GM10847 (cell line): ENCODE results near the gene ELMOD3.

Source experiments
- POLR2A ChIP-seq: IDR thresholded peaks from 2 replicates; pipeline ENCODE4 v1.6.1; 2011; ENCODE audit not compliant: insufficient read length; ENCODE audit errors: extremely low read depth

Gene ELMOD3

DNA sequence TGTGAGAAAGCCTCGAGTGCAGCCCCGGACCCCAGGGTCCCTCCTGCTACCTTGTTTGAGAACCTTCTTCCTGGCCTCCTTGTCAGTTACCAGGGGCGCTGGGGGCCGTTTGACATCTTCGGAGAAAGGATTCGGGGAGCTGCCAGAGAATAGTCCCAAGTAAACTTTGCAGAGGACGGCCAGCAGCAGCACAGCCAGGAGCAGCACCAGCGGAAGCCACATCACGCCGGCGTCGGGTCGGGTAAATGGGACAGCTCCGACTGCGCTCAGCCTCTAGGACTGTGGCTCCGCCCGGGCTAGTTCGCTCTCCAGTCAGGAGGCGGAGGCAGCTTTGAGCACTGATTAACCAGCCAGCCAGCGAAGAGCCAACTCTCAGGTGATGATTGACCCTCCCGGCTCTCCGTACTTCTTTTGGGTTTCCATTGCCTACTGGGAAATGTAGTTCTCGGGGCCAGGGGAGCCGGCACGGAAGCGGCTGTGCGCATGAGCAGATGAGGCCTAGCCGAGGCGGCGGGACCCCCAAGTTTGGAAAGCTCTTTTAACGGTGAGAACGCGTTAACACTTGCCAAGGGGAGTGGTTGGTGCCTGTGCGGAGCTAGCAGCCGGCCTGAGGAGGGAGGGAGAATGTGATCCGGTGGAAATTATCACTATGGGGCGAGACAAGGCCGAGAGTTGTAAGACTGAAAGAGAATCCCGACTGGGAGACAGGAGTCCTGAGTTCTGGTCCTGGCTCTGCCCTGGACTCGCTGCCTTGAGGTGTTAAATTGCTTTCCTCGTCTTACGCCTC, at the start of gene ELMOD3, which contains the start of gene RETSAT:
ELMOD3 (plus strand) TSS at position 484 of the 787 bp plus-strand sequence. CDS start 2,430 bp downstream, outside the sequence.
RETSAT (minus strand) TSS at position 243 of the 787 bp plus-strand sequence; CDS start at position 222, 21 bp downstream.
- peak; percentile 98 for TF ChIP-seq POLR2A

DNA sequence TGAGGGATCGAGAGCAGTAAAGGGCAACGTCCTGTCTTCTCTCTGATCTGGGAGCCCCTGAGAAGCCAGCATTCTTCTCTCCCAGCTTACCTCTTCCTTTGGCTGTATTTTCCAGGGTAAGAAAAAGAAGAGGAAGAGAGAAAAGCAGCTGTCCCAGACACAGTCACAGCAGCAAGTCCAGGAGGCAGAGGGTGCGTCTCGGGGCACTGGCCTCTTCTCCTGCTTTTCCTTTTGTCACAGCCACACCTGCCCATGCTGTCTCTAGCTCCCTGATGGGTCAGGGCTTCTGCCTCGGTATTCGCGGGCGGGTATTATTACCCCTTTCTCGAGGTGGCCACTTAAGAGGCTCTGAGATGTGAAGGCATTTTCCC, 47.1 kb upstream of the ELMOD3 start:
- TF ChIP-seq POLR2A = no peak

DNA sequence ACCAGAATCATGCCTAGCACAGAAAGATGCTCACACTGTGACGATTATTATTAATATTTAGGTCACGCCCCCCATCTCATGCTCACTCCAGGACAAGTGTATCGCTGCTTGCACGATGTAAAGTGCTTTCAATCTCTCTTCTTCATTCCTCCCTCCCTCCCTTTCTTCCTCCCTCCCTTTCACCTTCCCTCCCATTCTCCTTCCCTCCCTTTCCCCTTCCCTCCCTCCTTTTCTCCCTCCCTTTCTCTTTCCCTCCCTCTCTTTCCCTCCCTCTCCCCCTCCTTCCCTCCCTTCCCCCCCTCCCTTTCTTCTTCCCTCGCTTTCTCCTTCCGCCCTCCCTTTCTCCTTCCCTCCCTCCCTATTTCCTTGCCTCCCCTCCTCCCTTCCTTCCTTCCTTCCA, 46.4 kb upstream of the ELMOD3 start:
- no peak for TF ChIP-seq POLR2A

DNA sequence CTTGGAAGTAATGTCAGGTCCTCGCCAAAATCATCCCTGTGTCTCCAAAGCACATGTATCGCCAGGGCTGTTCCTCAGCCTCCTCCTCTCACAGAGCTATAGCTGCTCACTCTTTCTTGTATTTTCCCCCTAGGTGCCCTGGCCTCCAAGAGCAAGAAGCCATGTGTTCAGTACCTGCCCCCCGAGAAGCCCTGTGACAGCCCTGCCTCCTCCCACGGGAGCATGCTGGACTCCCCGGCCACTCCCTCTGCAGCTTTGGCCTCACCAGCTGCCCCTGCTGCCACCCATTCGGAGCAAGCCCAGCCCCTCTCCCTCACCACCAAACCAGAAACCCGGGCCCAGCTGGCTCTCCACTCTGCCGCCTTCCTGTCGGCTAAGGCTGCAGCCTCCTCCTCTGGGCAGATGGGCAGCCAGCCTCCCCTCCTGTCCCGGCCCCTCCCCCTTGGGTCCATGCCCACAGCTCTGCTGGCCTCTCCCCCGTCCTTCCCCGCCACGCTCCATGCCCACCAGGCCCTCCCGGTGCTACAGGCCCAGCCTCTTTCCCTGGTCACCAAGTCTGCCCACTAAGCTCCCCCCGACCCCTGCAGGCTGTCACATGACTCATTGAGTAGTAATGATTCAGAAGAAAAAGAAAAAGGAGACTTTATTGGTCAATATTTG, 45.5 kb upstream of the ELMOD3 start:
- TF ChIP-seq POLR2A = no peak

DNA sequence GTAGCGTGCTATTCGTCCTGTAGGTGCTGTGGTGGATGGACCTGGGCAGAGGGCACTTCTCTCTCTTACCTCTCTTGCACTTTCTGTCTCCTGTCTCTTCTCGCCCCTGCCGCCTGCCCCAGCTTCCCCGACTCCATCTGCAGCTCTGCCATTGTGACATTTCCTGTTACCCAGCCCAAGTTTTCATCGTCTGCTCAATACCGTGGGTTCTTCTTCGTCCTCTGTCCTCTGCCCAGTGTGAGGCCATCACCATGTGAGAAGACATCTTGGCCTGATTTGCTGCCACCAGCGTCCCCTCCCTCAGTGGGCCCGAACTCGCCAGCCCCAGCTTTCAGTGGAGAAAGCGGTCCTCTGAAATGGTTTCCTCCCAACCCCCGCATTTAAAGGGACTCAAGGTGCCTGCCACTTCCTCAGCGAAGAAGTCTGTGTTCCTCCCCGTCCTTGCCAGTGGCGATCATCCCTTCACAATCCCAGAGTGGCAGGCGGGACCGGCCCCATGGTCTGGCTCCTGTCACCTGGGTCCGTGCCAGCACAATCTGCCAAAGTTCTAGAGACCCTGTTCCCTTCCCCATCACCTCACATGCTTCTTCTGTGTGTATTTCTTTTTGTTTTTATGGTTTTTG, 44.8 kb upstream of the ELMOD3 start:
- no peak for TF ChIP-seq POLR2A

DNA sequence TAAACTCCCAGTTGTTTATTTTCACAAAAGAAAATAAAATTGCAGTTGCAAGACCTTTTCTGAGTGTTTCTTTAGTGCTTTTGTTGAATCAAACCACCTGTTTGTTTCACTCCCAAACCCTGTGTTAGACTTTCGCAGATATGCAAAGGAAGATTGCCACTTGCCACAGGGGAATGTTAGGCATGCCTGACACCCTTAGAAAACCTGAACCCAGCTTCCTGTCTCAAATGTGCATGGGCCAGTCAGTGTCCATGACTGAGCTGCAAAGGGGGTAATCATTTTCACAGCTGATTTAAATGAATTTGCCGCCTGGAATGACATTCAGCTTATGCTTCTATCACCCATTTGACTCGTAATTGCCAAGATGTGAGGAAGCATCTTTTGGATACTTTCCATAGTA, 44.2 kb upstream of the ELMOD3 start:
- TF ChIP-seq POLR2A = no peak

DNA sequence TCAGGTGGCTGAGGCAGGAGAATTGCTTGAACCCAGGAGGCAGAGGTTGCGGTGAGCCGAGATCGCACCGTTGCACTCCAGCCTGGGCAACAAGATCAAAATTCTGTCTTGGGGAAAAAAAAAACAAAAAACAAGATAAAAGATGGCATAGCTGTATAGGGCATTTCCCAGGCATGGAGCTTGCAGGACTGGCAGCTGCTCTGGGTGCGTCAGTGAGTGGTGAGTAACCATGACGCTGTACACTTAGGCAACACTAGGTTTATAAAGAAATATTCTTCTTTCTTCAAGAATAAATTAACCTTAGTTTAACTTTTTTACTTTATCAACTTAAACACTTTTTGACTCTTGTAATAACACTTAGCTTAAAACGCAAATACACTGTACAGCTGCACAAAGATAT, 42.2 kb upstream of the ELMOD3 start:
- no peak for TF ChIP-seq POLR2A

DNA sequence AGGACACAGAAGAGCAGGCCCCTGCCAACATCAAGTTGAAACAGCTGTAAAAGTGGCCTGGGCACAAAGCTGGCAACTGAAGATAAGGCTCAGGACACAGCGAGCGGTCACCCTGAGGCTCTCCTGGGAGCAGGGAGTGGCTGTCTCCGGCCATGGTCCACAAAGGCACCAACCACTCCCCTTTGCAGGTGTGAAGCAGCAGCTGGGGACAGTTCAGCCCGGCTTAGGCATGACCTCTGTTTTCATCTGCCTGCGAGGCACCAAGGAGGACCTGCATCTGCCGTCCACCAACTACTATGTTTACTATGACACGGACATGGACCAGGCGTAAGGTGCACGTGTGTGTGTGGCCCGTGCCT, 39.7 kb upstream of the ELMOD3 start:
- no peak for TF ChIP-seq POLR2A

DNA sequence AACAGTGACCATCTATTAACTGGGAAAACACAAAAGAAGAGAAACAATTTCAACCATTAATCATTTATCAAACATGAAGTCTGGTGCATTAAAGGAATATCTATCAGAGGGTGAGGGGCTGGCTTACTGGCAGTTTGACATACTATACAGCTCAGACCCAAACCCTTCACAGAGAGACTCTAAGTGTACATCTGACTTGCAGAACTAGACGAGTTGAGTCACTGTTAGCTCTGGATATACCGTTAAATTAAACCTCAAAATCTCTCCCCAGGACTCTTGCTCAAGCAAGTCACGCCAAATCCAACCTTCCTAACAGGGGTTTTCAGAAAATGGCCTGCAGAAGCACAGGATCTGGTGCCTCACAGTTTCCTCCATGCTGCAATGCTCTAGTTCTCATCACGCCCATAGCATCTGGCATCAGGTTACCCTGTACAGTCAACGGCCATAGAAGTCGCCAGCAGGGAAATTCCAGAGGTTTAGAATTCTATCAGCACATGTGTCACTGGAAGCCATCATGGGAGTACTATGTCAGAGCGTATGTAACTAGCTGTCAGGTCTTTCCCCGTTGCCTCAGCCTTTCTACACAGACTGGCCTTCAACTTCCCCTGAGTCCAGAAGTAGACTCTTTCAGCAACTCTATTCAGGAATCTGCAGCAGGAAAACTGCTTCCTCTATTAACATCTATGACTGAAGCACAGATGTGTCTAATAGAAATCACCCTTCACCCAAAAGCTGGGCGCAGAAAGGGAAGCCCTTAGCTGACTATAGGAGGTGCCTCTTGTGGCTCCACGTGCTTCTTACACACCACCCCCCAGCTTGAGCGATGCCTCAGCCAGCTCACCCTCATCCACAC, 36.1 kb upstream of the ELMOD3 start:
- no peak for TF ChIP-seq POLR2A

DNA sequence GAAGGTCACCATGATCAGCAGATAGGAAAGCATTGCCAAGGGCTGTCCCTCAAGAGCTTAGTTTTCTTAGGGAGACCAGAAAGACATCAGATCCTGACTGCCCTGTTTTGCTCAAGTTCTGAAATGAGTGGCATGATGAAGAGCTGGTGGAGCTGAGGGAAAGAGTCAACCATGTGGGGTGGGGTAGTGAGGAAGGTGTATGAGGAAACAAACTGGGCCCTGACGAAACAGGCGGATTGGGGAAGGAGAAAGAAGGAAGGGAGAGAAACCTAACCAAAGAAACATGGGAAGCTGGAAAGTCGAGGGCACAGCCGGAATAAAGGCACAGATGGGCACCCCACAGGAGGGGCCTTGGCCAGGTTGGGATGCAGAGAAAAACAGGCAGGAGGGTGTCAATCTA, 34.8 kb upstream of the ELMOD3 start:
- no peak for TF ChIP-seq POLR2A

DNA sequence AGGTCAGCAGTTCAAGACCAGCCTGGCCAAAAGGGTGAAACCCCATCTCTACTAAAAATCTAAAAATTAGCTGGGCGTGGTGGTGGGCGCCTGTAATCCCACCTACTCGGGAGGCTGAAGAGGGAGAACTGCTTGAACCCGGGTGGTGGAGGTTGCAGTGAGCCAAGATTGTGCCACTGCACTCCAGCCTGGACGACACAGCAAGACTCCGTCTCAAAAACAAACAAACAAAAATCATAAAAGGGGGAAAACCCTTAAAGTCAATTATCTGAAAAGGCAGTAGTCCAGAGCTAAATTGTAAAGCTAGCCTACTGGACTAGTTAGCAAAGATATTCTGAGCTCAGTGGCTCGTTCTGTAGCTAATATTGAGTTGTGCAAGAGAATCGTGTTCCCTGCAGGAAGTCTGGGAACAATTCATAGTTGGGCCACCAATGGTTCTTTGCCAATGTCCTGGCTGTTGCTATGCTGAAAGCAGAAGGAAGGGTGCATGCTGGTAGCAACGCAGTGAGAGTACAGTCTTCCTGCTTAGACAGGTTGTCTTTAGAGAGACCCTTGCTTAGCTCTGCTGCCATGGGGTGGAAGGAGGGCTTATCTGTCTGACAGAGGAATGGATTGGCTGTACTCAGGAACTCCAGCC, 31.1 kb upstream of the ELMOD3 start:
- TF ChIP-seq POLR2A = no peak

DNA sequence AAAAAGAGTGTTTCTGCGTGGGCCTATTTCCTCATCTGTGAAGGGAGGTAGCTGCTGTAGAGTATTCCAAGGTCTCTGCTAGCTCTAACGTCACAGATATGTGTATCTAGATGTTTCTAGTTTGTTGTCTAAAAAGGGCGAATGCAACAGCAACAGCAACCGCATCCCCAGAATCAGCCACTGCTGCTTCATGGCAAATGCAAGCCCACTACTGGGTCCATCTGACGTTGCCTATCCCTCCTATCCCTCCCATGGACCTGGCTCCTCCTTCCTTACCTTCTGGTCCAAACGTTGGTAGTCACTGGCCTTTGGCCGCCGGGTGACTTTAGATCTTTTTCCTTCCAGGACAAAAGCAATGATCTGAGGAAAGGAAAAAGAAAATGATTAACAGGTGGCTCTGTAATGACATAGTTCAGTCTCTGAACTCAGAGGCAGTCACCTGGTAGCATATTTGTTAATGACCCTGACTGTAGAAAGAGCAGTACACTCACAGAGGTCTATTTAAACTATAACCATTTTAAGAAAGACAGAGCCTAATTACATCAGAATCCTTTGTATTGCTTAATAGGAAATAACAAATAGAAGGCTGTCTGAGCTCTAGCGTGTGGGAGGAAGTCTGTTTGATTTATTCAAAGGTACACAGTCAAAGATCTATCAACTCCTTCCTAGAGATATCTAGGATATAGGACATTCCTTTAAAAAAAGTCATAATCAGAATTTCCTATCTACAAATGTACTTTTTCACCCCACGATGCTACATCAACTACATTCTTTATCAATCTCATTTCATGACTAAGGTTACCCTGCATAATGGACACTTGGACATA, 29.7 kb upstream of the ELMOD3 start:
- no peak for TF ChIP-seq POLR2A

DNA sequence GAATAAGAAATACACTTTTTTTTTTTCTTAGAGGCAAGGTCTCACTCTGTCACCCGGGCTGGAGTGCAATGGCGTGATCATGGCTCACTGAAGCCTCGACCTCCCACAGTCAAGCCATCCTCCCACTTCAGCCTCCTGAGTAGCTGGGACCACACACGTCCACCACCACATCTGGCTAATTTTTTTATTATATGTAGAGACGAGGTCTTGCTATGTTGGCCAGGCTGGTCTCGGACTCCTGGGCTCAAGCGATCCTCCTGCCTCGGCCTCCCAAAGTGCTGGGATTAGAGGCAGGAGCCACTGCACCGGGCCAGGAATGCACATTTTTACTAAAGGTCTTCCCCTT, 29.1 kb upstream of the ELMOD3 start:
- TF ChIP-seq POLR2A = no peak

DNA sequence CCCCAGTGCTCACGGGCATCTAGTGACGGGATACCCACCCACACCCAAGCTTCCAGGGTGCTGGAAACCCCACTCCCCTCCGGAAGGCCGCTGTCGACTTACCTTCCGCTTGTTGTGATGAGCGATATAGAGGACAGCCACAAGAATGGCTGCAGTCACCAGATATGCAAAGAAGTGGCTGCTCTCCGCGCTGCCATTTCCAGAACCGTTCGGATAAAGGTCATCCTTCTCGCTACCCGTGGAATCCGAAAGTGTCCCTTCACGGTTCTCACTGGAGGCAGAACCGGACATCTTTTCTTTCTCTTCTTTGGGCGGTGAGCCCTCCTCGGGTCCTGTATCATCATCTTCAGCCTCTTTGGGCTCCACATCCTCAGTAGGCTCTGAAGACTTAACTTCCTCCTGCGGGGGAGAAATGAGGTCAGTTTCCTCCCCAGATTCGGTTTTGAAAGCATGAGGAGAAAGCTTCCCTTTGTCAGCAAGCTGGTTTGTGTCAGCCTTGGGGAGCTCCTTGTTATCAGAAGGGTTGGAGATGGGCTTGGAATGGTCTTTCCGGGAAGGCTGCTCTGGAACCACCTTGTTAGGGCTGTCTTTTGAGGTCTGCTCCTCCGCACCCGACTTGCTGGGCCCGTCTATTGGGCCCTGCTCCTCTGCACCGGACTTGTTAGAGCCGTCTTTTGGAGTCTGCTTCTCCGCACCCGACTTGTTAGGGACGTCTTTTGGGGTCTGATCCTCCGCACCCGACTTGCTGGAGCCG, 28.0 kb upstream of the ELMOD3 start:
- TF ChIP-seq POLR2A = no peak
